Measurements from ENCODE around the gene PTPRB.

GRCh38 chr12:70467476-70467875 is 169.8 kb downstream of the PTPRB start:
- no peak for TF ChIP-seq CTCF (IDR thresholded peaks at IDR 0.05)
- TF ChIP-seq POLR2AphosphoS5 (IDR thresholded peaks at IDR 0.05; ENCODE audit: low read depth, low read length) = no peak
- TF ChIP-seq REST (IDR thresholded peaks at IDR 0.05; ENCODE audit: insufficient read depth in 1 of 2, low read depth in 2 of 2, low read length in 1 of 2) = no peak

Data from Panc1 (cell line).